ENCODE results near the gene CTDSP1. TPM values are rescaled to one million over a fixed set of nuclear protein-coding genes. Genes with fewer than 3 reads are reported as not detected.

The CTDSP1 gene
- polyA plus RNA-seq, 1 of the 3 experiments (the other 2 are of a cell fraction) = 88.0 TPM

DNA sequence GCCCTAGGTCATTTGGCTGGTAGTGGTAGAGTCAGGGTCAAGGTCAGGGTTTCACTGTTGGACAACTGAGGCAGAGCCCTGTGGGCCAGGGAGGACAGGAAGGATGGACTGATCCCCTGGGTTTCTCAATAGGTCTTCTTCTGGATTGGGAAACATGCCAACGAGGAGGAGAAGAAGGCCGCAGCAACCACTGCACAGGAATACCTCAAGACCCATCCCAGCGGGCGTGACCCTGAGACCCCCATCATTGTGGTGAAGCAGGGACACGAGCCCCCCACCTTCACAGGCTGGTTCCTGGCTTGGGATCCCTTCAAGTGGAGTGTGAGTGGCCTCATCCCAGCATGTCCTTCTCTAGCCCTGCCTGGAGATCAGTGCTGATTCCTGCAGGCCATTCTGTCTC lies 37.3 kb downstream of the CTDSP1 start:
- H2AFZ ChIP-seq (ENCODE audit: low read depth) = no peak overlapping the region
- no peaks in the 10 kb centered on the region for H3F3A ChIP-seq (replicated peaks; ENCODE audit: insufficient read depth)
- no peak for DNase-seq
- 72% methylated on average over 5 of the region's 5 CpGs for WGBS (ENCODE audit: low lambda C conversion rate)
- ChIA-PET POLR2A (no interaction called here), CTCF (no interaction called here)
- H3K9me3 ChIP-seq = no peaks in the 10 kb centered on the region
- no peak overlapping the region for H3K27ac ChIP-seq (ENCODE audit: low read depth in 2 of 2, low read length in 1 of 2)
- no peaks in the 10 kb centered on the region for H4K20me1 ChIP-seq (ENCODE audit: insufficient read depth)
- no peak overlapping the region for H3K4me2 ChIP-seq
- H3K9ac ChIP-seq = no peak overlapping the region
- TF ChIP-seq NFIC (IDR thresholded peaks at IDR 0.05; ENCODE audit: borderline replicate concordance) (no peak), FOXM1 (IDR thresholded peaks at IDR 0.05; ENCODE audit: low read depth) (no peak), FOXJ3 (CRISPR knock-in tag; IDR thresholded peaks at IDR 0.05) (no peak), JUND (IDR thresholded peaks at IDR 0.05) (no peak), RFX5 (IDR thresholded peaks at IDR 0.05; ENCODE audit: low read length) (no peak), SIN3A (IDR thresholded peaks at IDR 0.05; ENCODE audit: borderline replicate concordance, low read depth, low read length) (no peak), RCOR1 (IDR thresholded peaks at IDR 0.05; ENCODE audit: low read length) (no peak), FOSL2 (IDR thresholded peaks at IDR 0.05; ENCODE audit: borderline replicate concordance, low read depth) (no peak), GABPA (IDR thresholded peaks at IDR 0.05; ENCODE audit: low read depth) (no peak), YY1 (IDR thresholded peaks at IDR 0.05; ENCODE audit: low read depth) (no peak)
- TF ChIP-seq, protein P1, sequence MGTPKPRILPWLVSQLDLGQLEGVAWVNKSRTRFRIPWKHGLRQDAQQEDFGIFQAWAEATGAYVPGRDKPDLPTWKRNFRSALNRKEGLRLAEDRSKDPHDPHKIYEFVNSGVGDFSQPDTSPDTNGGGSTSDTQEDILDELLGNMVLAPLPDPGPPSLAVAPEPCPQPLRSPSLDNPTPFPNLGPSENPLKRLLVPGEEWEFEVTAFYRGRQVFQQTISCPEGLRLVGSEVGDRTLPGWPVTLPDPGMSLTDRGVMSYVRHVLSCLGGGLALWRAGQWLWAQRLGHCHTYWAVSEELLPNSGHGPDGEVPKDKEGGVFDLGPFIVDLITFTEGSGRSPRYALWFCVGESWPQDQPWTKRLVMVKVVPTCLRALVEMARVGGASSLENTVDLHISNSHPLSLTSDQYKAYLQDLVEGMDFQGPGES (IDR thresholded peaks at IDR 0.05; ENCODE audit: low read depth, low read length) = no peak
- TF ChIP-seq, protein P2, sequence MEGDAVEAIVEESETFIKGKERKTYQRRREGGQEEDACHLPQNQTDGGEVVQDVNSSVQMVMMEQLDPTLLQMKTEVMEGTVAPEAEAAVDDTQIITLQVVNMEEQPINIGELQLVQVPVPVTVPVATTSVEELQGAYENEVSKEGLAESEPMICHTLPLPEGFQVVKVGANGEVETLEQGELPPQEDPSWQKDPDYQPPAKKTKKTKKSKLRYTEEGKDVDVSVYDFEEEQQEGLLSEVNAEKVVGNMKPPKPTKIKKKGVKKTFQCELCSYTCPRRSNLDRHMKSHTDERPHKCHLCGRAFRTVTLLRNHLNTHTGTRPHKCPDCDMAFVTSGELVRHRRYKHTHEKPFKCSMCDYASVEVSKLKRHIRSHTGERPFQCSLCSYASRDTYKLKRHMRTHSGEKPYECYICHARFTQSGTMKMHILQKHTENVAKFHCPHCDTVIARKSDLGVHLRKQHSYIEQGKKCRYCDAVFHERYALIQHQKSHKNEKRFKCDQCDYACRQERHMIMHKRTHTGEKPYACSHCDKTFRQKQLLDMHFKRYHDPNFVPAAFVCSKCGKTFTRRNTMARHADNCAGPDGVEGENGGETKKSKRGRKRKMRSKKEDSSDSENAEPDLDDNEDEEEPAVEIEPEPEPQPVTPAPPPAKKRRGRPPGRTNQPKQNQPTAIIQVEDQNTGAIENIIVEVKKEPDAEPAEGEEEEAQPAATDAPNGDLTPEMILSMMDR (IDR thresholded peaks at IDR 0.05) = no peak
- H3K36me3 ChIP-seq (replicated peaks in 1 of 2; ENCODE audit: control insufficient read depth in 1 of 2, insufficient read depth in 2 of 2, low read length in 1 of 2) = no peaks in the 10 kb centered on the region
- H3K4me3 ChIP-seq (ENCODE audit: low read depth in 2 of 2, low read length in 1 of 2) = no peak overlapping the region
- no peaks in the 10 kb centered on the region for H3K4me1 ChIP-seq (ENCODE audit: control insufficient read depth in 1 of 2, insufficient read depth in 2 of 2, low read depth in 1 of 2, low read length in 1 of 2)
- no peaks in the 10 kb centered on the region; the same call in 1 of the 2 replicates for H3K27me3 ChIP-seq (ENCODE audit: insufficient read depth)
- no peaks in the 10 kb centered on the region for H3K9me2 ChIP-seq
- no peaks in the 10 kb centered on the region for H3K79me2 ChIP-seq (ENCODE audit: insufficient read depth)

DNA sequence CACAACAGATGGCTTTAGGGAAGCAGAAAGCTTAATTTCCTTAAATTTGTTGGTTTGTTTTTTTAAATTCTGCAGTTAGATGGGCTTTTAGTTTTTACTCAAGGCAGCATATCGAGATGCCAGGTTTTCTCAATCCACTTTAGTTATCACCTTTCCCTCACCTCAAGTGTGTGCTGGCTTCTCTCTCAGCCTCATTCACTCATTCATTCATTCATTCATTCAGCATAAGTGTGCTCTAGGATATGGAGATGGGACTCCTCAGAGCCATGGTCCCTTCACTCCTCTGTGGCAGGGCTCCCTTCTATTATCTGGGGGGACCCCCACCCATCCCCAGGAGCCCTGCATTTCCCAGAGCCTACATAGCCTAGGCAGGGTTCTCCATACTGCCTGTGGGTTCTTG lies 38.3 kb downstream of the CTDSP1 start:
- Histone ChIP-seq H3F3A (replicated peaks; ENCODE audit: insufficient read depth) (no peaks in the 10 kb centered on the region), H2AFZ (ENCODE audit: low read depth) (no peak overlapping the region), H4K20me1 (ENCODE audit: insufficient read depth) (no peaks in the 10 kb centered on the region), H3K4me1 (ENCODE audit: control insufficient read depth in 1 of 2, insufficient read depth in 2 of 2, low read depth in 1 of 2, low read length in 1 of 2) (no peaks in the 10 kb centered on the region), H3K9me2 (no peaks in the 10 kb centered on the region), H3K79me2 (ENCODE audit: insufficient read depth) (no peaks in the 10 kb centered on the region), H3K4me3 (ENCODE audit: low read depth in 2 of 2, low read length in 1 of 2) (no peak overlapping the region), H3K9me3 (no peaks in the 10 kb centered on the region), H3K4me2 (no peak overlapping the region), H3K36me3 (replicated peaks in 1 of 2; ENCODE audit: control insufficient read depth in 1 of 2, insufficient read depth in 2 of 2, low read length in 1 of 2) (no peaks in the 10 kb centered on the region), H3K27me3 (ENCODE audit: insufficient read depth) (no peaks in the 10 kb centered on the region; the same call in 1 of the 2 replicates), H3K27ac (ENCODE audit: low read depth in 2 of 2, low read length in 1 of 2) (no peak overlapping the region), H3K9ac (no peak overlapping the region)
- CTCF ChIA-PET = interaction anchor here (1.3 kb wide), 1 partner anchor 42 kb away, joined by 4 read pairs; no protein-coding TSS in a partner anchor
- POLR2A ChIA-PET = no interaction called here
- DNase-seq = no peak
- WGBS (ENCODE audit: low lambda C conversion rate) = 55% methylated on average over 1 of the region's 1 CpG
- TF ChIP-seq, protein P2 (IDR thresholded peaks at IDR 0.05) = no peak
- TF ChIP-seq EZH2phosphoT487 (IDR thresholded peaks at IDR 0.05; ENCODE audit: borderline replicate concordance, low read depth) = no peak
- TF ChIP-seq, protein P3, sequence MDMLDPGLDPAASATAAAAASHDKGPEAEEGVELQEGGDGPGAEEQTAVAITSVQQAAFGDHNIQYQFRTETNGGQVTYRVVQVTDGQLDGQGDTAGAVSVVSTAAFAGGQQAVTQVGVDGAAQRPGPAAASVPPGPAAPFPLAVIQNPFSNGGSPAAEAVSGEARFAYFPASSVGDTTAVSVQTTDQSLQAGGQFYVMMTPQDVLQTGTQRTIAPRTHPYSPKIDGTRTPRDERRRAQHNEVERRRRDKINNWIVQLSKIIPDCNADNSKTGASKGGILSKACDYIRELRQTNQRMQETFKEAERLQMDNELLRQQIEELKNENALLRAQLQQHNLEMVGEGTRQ (IDR thresholded peaks at IDR 0.05; ENCODE audit: borderline replicate concordance, low read depth, low read length) = no peak
- TF ChIP-seq MEF2A (IDR thresholded peaks at IDR 0.05; ENCODE audit: borderline replicate concordance, low read depth) = no peak
- TF ChIP-seq NFIC (IDR thresholded peaks at IDR 0.05; ENCODE audit: borderline replicate concordance) = no peak
- TF ChIP-seq, protein P4, sequence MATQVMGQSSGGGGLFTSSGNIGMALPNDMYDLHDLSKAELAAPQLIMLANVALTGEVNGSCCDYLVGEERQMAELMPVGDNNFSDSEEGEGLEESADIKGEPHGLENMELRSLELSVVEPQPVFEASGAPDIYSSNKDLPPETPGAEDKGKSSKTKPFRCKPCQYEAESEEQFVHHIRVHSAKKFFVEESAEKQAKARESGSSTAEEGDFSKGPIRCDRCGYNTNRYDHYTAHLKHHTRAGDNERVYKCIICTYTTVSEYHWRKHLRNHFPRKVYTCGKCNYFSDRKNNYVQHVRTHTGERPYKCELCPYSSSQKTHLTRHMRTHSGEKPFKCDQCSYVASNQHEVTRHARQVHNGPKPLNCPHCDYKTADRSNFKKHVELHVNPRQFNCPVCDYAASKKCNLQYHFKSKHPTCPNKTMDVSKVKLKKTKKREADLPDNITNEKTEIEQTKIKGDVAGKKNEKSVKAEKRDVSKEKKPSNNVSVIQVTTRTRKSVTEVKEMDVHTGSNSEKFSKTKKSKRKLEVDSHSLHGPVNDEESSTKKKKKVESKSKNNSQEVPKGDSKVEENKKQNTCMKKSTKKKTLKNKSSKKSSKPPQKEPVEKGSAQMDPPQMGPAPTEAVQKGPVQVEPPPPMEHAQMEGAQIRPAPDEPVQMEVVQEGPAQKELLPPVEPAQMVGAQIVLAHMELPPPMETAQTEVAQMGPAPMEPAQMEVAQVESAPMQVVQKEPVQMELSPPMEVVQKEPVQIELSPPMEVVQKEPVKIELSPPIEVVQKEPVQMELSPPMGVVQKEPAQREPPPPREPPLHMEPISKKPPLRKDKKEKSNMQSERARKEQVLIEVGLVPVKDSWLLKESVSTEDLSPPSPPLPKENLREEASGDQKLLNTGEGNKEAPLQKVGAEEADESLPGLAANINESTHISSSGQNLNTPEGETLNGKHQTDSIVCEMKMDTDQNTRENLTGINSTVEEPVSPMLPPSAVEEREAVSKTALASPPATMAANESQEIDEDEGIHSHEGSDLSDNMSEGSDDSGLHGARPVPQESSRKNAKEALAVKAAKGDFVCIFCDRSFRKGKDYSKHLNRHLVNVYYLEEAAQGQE (IDR thresholded peaks at IDR 0.05; ENCODE audit: low read depth, low read length) = no peak
- TF ChIP-seq, protein P5, sequence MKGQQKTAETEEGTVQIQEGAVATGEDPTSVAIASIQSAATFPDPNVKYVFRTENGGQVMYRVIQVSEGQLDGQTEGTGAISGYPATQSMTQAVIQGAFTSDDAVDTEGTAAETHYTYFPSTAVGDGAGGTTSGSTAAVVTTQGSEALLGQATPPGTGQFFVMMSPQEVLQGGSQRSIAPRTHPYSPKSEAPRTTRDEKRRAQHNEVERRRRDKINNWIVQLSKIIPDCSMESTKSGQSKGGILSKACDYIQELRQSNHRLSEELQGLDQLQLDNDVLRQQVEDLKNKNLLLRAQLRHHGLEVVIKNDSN (IDR thresholded peaks at IDR 0.05; ENCODE audit: borderline replicate concordance, low read depth) = no peak
